ENCODE results near the gene ERCC6L2. TPM values are rescaled to one million over a fixed set of nuclear protein-coding genes. Genes with fewer than 3 reads are reported as not detected.

ERCC6L2 gene
- total and polyA plus RNA-seq, 2 donors (not counting 1 experiment from before 2014, with no cell fraction given), result 10.1 to 52.0 TPM

DNA sequence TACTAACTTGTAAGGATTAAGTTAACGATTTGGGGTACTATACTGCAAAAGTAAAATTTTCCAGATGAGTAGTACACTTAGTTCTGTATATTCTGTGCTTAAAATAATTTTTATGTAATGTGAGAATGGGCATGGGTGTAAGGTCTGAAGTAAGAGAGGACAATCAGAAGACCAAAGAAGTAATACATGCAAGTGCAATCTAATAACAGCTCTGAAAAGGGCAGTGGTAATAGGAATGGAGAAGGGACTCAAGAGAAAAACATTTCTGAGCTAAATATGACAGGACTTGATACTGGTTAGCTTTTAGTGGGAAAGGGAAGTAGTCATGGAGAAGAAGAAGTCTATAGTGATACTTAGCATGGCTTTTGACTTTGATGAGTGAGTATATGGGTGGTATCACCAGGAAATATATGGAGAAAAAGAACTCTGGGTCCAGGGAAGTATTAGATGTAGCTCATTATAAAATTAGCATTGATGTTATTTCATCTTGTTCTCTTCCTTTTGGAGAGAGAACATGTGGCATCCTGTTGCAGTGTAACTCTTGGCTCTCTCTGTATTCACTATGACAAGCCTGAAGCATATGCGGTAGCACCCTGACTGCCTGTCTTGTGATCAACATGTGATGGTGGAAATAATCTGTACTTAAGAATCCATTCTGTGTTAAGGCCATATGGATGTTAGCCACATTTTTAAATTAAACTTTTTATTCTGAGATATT, 60.5 kb downstream of the ERCC6L2 start:
- ATAC-seq (ENCODE audit: low read depth), result no peak
- Mint-ChIP-seq H3K4me1 (no peaks in the 10 kb centered on the region), H3K27ac (no peak overlapping the region), H3K27me3 (no peaks in the 10 kb centered on the region), H3K4me3 (no peak overlapping the region), H3K9me3 (ENCODE audit: insufficient read depth) (peaks cover 6% of the 10 kb centered on the region)
- Histone ChIP-seq H3K9ac (ENCODE audit: low read length) (no peak overlapping the region), H3K79me2 (ENCODE audit: control insufficient read depth, insufficient read depth, low read length) (no peaks in the 10 kb centered on the region), H2AFZ (ENCODE audit: insufficient read depth, low read depth, low read length, poor library complexity, severe bottlenecking) (no peak overlapping the region), H4K20me1 (ENCODE audit: control insufficient read depth, insufficient read depth, low read length, poor library complexity, severe bottlenecking) (no peaks in the 10 kb centered on the region), H3K36me3 (replicated peaks in 1 of 2; ENCODE audit: control extremely low read depth in 1 of 2, control insufficient read depth in 1 of 2, extremely low read depth in 1 of 2, insufficient read depth in 2 of 2, low read length in 1 of 2) (peaks cover 6 to 26% of the 10 kb centered on the region in 2 experiments), H3K4me3 (ENCODE audit: control extremely low read depth in 1 of 5, extremely low read depth in 1 of 5, insufficient read depth in 1 of 5, low read depth in 2 of 5, low read length in 4 of 5) (no peak overlapping the region), H3K27ac (ENCODE audit: low read length in 2 of 2) (no peak overlapping the region), H3K4me1 (ENCODE audit: control insufficient read depth in 2 of 2, insufficient read depth in 2 of 2, low read length in 2 of 2) (no peaks in the 10 kb centered on the region), H3K4me2 (replicated peaks; ENCODE audit: low read depth, low read length, poor library complexity, severe bottlenecking) (no peak overlapping the region), H3K27me3 (replicated peaks in 1 of 4; ENCODE audit: control extremely low read depth in 1 of 4, control insufficient read depth in 3 of 4, insufficient read depth in 4 of 4, low read length in 3 of 4) (no peaks in the 10 kb centered on the region), H3K9me3 (ENCODE audit: control extremely low read depth in 1 of 3, control insufficient read depth in 2 of 3, insufficient read depth in 1 of 3, low read length in 2 of 3) (peaks cover 0 to 9% (median 4%) of the 10 kb centered on the region in 3 donors)
- TF ChIP-seq CTCF (IDR thresholded peaks at IDR 0.05), result no peak
- no peak for TF ChIP-seq EZH2 (IDR thresholded peaks at IDR 0.05; ENCODE audit: borderline replicate concordance, insufficient read depth, low read depth, low read length, poor library complexity, severe bottlenecking)
- CTCF ChIA-PET, result interaction anchor here (1.5 kb wide), 1 partner anchor 9 kb away, joined by 5 read pairs; no protein-coding TSS in a partner anchor
- POLR2A ChIA-PET, result no interaction called here
- DNase-seq, result no peak
- intact Hi-C loops (cut with micrococcal nuclease), result no loop called here
- WGBS (ENCODE audit: insufficient coverage), result no CpG with 5 or more reads among the region's 2 CpGs

DNA sequence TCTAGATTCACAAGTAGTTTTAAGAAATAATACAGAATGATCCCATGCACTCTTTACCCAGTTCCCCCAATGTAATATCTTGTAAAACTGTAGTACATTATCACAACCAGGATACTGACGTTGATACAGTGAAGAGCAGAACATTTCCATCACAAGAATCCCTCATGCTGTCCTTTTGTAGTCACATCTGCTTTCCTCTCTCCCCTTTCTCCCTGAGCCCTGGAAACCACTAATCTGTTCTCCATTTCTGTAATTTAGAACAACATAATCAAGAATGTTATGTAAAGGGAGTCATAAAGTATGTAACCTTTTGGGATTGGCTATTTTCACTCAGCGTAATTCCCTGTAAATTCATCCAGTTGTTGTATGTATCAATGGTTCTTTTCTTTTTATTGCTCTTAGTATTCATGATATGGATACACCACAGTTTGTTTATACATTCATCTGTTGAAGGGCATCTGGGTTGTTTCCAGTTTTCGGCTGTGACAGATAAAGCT, 61.1 kb downstream of the ERCC6L2 start:
- intact Hi-C loops (cut with micrococcal nuclease), result no loop called here
- no peak overlapping the region for H3K27ac ChIP-seq (ENCODE audit: low read length in 2 of 2)
- peaks cover 6 to 28% of the 10 kb centered on the region in 2 experiments for H3K36me3 ChIP-seq (replicated peaks in 1 of 2; ENCODE audit: control extremely low read depth in 1 of 2, control insufficient read depth in 1 of 2, extremely low read depth in 1 of 2, insufficient read depth in 2 of 2, low read length in 1 of 2)
- POLR2A ChIA-PET, result no interaction called here
- no CpG with 5 or more reads among the region's 3 CpGs for WGBS (ENCODE audit: insufficient coverage)
- H3K4me3 Mint-ChIP-seq, result no peak overlapping the region
- no peak overlapping the region for H3K27ac Mint-ChIP-seq
- ATAC-seq (ENCODE audit: low read depth), result no peak
- DNase-seq, result no peak
- H3K9me3 Mint-ChIP-seq (ENCODE audit: insufficient read depth), result peaks cover 6% of the 10 kb centered on the region
- H3K4me1 Mint-ChIP-seq, result no peaks in the 10 kb centered on the region
- H3K4me2 ChIP-seq (replicated peaks; ENCODE audit: low read depth, low read length, poor library complexity, severe bottlenecking), result no peak overlapping the region
- H4K20me1 ChIP-seq (ENCODE audit: control insufficient read depth, insufficient read depth, low read length, poor library complexity, severe bottlenecking), result no peaks in the 10 kb centered on the region
- no peaks in the 10 kb centered on the region for H3K27me3 Mint-ChIP-seq
- H3K4me1 ChIP-seq (ENCODE audit: control insufficient read depth in 2 of 2, insufficient read depth in 2 of 2, low read length in 2 of 2), result no peaks in the 10 kb centered on the region
- TF ChIP-seq CTCF (IDR thresholded peaks at IDR 0.05) (no peak), EZH2 (IDR thresholded peaks at IDR 0.05; ENCODE audit: borderline replicate concordance, insufficient read depth, low read depth, low read length, poor library complexity, severe bottlenecking) (no peak)
- H3K27me3 ChIP-seq (replicated peaks in 1 of 4; ENCODE audit: control extremely low read depth in 1 of 4, control insufficient read depth in 3 of 4, insufficient read depth in 4 of 4, low read length in 3 of 4), result no peaks in the 10 kb centered on the region
- no peak overlapping the region for H2AFZ ChIP-seq (ENCODE audit: insufficient read depth, low read depth, low read length, poor library complexity, severe bottlenecking)
- no peaks in the 10 kb centered on the region for H3K79me2 ChIP-seq (ENCODE audit: control insufficient read depth, insufficient read depth, low read length)
- H3K9me3 ChIP-seq (ENCODE audit: control extremely low read depth in 1 of 3, control insufficient read depth in 2 of 3, insufficient read depth in 1 of 3, low read length in 2 of 3), result peaks cover 0 to 9% (median 4%) of the 10 kb centered on the region in 3 donors
- CTCF ChIA-PET, result no interaction called here
- H3K9ac ChIP-seq (ENCODE audit: low read length), result no peak overlapping the region
- H3K4me3 ChIP-seq (ENCODE audit: control extremely low read depth in 1 of 5, extremely low read depth in 1 of 5, insufficient read depth in 1 of 5, low read depth in 2 of 5, low read length in 4 of 5), result no peak overlapping the region

Data from B cell (primary cell).